KOPT-K1 (cell line): Measurements from ENCODE around the gene RANBP6.
"Not testable (repeated sequence)": the region's sequence is repeated elsewhere in the genome, so short reads cannot be mapped to it uniquely, and the experiment has no call there.

Source experiments
- H3K27ac ChIP-seq: fragments of 200-600 bp; sonication (generic); 2 replicates; pipeline ENCODE4 v1.5.1; 2016; ENCODE audit warnings: antibody characterized with exemption, mild to moderate bottlenecking, low read depth, low read length; ENCODE audit not compliant: poor library complexity, severe bottlenecking
- H3K36me3 ChIP-seq: fragments of 200-600 bp; sonication (generic); 2 replicates; pipeline ENCODE4 v1.5.1; 2017; ENCODE audit warnings: antibody characterized with exemption, mild to moderate bottlenecking, low read length, moderate library complexity; ENCODE audit not compliant: insufficient read depth
- H3K9me3 ChIP-seq: fragments of 200-600 bp; sonication (generic); 2 replicates; pipeline ENCODE4 v1.5.1; 2017; ENCODE audit warnings: antibody characterized with exemption, low read length, mild to moderate bottlenecking; ENCODE audit not compliant: insufficient read depth, poor library complexity, severe bottlenecking

The RANBP6 gene

DNA sequence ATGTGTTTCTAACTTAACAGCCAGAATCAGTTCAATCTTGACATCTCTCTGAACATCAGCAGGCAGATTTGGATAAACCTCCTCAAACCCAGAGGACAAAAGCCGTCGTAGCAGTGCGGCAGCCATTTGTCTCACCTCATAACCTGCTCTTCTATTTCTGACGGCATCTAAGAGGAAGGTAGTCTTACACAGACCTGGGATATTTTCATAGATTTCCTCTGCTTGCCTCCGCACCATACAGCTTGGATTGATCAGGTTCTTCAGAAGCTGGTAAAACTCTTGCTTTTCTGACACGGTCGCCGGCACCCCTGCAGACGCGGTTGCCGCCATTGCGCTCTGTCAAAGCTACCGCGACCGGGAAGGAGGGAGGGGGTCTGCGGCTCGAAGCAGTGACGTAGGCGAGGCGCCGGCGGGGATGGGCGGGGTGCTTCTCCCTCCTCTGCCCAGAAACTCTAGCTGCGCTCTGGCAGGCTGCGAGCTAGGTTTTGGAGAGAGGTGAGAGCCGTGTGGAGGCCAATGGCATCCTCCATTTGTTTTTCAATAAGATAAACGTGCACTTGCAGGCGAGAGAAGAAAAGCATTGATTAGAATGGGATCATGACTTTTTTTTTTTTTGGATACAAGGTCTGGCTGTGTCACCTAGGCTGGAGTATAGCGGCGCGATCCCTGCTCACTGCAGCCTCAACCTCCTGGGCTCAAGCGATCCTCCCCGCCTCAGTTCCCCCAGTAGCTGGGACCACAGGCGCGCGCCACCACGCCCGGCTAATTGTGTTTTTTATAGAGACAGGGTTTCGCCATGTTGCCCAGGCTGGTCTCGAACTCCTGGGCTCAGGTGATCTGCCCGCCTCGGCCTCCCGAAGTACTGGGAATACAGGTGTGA lies at the start of gene RANBP6:
RANBP6 (minus strand) TSS at position 347 of the 880 bp plus-strand sequence; CDS start at position 330, 17 bp downstream.
- no peaks in the 10 kb centered on the region for H3K9me3 ChIP-seq
- peak within 1 kb of the TSS; percentile 76 for H3K27ac ChIP-seq
- peaks cover 37% of the 10 kb centered on the region for H3K36me3 ChIP-seq

DNA sequence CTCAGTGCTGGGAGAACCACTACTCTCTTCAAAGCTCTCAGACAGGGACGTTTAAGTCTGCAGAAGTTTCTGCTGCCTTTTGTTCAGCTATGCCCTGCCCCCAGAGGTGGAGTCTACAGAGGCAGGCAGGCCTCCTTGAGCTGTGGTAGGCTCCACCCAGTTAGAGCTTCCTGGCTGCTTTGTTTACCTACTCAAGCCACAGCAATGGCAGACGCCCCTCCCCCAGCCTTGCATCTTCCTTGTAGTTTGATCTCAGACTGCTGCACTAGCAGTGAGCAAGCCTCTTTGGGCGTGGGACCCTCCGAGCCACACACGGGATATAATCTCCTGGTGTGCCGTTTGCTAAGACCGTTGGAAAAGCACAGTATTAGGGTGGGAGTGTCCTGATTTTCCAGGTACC lies 47.7 kb upstream of the RANBP6 start:
- H3K9me3 ChIP-seq, H3K36me3 ChIP-seq, H3K27ac ChIP-seq: not testable (repeated sequence)

DNA sequence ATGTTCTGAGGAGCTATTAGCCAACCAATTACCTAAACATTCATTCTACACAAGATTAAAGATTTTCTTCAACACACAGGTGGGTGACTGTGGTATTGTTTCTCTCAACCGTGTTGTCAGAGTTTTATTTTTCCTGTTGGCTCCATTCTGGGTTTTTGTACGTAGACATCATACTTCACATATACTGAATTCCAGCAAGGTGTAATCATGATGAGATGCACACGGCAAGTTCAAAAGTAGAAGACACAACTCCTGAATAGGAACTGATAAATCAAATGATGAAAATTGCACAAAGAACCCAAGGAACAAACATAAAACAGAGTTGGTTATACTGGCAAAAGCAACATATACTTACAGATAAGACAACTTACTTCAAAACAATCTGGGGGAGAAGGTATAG lies 40.2 kb upstream of the RANBP6 start:
- no peaks in the 10 kb centered on the region for H3K9me3 ChIP-seq
- H3K27ac ChIP-seq, result no peak overlapping the region
- no peaks in the 10 kb centered on the region for H3K36me3 ChIP-seq

DNA sequence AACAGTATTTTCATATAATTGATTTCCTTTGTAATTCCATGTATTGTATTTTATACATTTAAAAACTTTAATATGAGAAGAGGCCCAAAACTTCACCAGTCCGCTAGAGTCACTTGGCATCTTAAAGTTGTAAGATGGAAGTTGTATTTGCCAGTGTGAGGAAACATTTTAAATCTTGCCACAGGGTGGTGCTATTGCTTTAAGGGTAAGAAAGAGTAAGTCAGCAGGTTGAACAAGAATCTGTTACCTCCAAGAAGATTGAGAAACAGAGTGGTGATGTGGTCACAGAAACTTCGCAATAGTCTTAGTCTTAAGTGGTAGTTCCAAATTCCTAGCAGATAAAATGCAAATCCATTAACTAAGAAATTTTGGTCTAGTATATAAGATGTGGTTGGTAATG lies 39.8 kb upstream of the RANBP6 start:
- H3K27ac ChIP-seq, result no peak overlapping the region

DNA sequence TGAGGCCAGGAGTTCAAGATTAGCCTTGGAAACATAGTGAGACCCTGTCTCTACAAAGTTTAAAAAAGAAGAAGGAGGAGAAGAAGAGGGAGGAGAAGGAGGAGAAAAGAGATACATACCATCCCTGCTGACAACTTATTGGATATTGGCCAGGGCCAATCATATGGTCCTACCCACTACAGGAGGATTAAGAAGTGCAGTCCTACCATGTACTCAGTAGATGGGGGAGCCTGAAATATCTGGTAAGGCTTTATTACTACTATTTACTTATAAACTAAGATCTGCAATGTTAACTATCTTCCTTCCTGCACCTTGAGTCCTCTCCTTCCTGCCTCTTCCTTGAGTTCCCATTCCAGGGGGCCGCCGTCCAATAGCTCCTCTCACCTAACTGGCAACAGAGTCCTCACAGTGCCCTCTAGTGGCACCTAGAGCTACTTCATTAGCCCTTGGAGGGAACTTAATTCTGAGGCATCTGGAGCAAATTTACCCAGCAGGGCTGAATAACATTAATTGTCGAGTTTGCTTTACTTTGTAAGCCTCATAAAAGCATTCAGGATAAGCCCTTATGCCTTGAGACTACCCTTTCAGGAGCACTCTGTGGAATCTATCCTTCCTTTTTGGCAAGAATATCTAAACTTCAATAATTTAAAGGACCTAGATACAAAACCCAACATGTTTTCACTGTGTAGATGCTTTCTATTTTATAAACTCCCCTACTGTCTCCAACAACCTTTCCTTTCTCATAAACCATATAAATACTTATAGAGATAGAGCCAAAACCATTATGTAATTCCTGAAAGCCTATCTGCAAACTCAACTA lies 39.1 kb upstream of the RANBP6 start:
- Histone ChIP-seq H3K36me3 (no peaks in the 10 kb centered on the region), H3K9me3 (no peaks in the 10 kb centered on the region), H3K27ac (no peak overlapping the region)

More for the DNA sequence above, 39.8 kb upstream of the RANBP6 start:
- H3K36me3 ChIP-seq, result no peaks in the 10 kb centered on the region
- no peaks in the 10 kb centered on the region for H3K9me3 ChIP-seq

DNA sequence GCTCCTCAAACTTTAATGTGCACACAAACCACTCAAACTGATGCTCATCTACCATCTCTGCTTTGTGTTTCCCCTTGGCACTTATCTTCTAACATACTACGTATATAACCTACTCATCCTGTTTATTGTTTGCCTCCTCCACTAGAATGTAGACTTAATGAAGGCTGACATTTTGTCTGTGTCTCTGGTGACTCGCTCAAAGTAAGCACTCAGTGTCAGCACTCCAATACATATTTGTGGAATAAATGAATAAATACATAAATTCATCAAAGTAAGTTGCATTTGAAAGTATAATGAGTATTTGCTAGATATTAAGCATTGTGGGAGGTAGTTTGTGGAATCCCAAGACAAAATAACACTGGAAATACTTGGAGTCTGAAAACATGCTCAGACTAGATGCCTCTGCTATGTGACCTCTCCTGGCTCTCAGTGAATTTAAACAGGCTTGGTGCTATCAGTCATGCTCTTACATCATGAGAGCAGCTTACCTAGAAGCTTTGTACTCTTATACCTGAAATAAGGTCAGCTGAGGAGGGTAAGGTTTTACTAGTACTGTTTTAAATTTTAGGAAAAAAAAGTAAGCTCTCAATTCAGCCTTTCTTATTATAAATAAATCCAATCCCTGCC lies 37.0 kb upstream of the RANBP6 start:
- Histone ChIP-seq H3K27ac (no peak overlapping the region), H3K9me3 (no peaks in the 10 kb centered on the region), H3K36me3 (no peaks in the 10 kb centered on the region)

DNA sequence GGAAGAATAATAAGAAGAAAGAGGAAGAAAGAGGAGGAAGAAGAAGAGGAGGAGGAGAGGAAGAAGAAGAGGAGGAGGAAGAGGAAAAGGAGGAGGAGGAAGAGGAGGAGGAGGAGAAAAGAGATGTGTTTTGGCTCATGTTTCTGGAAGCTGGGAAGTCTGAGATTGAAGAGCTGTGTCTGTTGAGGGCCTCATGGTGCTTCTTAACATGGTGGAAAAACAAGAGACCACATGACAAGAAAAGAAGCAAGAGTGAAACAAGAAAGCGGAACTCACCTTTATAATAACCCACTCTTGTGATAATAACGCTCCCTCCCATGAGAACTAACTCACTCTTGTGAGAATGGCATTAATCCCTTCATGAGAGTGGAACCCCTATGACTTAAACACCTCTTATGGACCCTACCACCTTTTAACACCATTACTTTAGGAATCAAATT lies 36.1 kb upstream of the RANBP6 start:
- Histone ChIP-seq H3K9me3 (no peaks in the 10 kb centered on the region), H3K27ac (no peak overlapping the region), H3K36me3 (no peaks in the 10 kb centered on the region)

DNA sequence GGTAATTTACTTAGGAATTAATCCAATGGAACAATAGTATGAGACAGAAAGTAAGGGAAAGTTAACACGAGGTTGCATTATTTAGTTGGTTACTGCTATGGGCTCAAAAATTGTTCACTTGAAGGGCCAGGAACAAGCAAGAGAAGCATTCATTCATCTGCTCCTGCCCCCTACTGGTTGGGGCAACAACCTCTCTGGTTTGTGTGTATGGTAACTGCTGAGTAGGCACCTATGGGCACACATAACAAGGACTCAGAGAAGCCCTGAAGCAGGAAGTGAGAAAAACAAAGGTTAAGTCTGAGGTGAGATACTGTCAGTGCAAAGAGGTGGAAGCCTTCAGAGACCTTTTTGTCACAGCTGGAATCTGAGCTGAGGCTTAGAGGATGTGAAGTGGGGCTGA lies 34.4 kb upstream of the RANBP6 start:
- H3K9me3 ChIP-seq, result no peaks in the 10 kb centered on the region
- H3K27ac ChIP-seq, result no peak overlapping the region
- H3K36me3 ChIP-seq, result no peaks in the 10 kb centered on the region

DNA sequence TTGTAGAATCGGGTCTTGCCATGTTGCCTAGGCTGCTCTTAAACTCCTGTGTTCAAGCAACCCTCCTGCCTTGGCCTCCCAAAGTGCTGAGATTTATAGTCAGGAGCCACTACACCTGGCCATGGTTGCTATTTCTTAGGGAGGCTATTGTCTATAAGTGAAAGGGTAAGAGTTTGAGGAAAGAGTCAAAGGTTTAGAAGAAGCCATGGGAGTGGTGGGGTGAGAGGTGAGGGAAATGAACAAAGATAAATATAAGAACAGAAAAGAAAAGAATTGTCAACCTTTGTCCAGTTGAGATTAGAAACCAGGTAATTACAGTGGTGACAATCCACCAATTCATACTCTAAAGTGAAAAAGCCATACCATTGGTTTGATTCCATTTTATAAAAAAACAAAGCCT lies 32.6 kb upstream of the RANBP6 start:
- no peaks in the 10 kb centered on the region for H3K36me3 ChIP-seq
- no peak overlapping the region for H3K27ac ChIP-seq
- H3K9me3 ChIP-seq, result no peaks in the 10 kb centered on the region

DNA sequence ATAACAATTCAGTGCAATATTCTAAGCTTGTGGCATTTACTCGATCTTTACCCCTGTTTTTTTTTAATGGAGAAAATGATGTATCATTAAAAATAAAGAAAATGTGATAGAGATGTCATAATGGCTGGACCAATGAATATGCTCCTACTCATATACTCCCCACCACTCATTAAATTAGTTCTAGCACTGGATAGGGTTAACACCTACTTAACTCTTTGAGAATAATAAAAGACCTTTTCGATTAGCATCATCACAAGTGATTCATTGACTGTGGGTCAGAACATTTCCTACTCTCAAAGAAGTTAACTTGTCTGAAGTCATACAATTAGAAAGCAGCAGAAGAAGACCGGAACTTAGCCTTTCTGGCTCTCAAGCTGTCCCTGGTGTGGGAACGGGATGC lies 31.6 kb upstream of the RANBP6 start:
- H3K27ac ChIP-seq, result no peak overlapping the region
- no peaks in the 10 kb centered on the region for H3K9me3 ChIP-seq
- no peaks in the 10 kb centered on the region for H3K36me3 ChIP-seq

DNA sequence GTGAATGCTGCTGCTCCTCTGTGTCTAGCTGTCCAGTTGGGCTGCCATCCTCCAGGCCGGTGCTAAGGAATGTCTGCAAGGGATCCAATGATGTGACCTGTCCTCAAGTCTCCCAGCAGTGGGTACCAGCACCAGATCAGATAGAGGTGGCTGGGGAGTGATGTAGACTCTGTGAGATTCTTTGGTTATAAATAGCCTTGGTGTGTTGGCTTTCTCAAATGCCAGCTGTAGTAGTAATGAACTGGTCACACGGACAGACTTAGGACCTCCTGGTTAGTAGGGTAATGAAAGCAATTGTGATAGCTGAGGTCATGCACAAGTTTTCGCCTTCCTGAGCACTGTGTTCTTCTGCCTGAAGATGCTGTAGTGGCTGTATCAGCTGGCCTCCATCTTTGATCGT lies 29.9 kb upstream of the RANBP6 start:
- Histone ChIP-seq H3K9me3 (no peaks in the 10 kb centered on the region), H3K27ac (no peak overlapping the region), H3K36me3 (no peaks in the 10 kb centered on the region)

DNA sequence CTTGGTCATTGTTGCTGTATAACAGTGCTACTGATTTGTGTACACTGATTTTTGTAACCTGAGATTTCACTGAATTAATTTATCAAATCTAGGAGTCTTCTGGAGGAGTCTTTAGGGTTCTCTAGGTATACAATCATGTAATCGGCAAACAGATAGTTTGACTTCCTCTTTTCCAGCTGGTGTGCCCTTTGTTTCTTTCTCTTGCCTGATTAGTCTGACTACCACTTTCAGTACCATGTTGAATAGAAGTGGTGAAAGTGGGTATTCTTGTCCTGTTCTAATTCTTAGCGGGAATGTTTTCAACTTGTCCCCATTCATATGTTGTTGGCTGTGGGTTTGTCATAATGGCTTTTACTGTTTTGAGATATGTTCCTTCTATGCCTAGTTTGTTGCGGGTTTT lies 24.7 kb upstream of the RANBP6 start:
- Histone ChIP-seq H3K9me3 (no peaks in the 10 kb centered on the region), H3K27ac (no peak overlapping the region), H3K36me3 (no peaks in the 10 kb centered on the region)

DNA sequence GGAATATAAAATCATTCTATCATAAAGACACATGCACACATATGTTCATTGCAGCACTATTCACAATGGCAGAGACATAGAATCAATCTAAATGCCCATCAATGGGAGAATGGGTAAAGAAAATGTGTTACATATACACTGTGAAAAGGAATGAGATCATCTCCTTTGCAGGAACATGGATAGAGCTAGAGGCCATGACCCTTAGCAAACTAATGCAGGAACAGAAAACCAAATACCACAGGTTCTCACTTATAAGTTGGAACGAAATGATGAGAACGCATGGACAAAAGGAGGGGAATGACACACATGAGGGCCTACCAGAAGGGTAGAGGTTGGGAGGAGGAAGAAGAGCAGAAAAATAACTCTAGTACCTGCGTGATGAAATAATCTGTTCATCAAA lies 21.0 kb upstream of the RANBP6 start:
- no peak overlapping the region for H3K27ac ChIP-seq

DNA sequence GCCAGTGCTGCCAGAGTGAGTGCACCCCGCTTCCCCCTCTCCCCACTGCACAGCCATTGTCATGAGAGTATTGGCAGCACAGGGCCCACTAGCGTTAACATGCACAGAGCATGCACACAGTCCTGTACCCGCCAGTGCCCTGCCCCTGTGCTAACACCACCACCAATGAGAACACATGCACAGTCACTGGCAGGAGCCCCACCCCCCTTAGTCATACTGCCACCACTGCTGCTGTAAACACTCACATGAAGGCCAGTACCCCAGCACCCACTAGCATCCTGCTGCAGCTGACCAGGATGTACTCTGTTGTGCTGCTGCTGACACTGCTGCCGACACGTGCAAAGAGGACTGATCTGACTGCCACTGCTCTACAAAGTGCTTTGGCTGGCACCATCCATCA lies 19.5 kb upstream of the RANBP6 start:
- Histone ChIP-seq H3K27ac (no peak overlapping the region), H3K36me3 (no peaks in the 10 kb centered on the region), H3K9me3 (no peaks in the 10 kb centered on the region)

More for the DNA sequence above, 21.0 kb upstream of the RANBP6 start:
- H3K9me3 ChIP-seq, result no peaks in the 10 kb centered on the region
- no peaks in the 10 kb centered on the region for H3K36me3 ChIP-seq

DNA sequence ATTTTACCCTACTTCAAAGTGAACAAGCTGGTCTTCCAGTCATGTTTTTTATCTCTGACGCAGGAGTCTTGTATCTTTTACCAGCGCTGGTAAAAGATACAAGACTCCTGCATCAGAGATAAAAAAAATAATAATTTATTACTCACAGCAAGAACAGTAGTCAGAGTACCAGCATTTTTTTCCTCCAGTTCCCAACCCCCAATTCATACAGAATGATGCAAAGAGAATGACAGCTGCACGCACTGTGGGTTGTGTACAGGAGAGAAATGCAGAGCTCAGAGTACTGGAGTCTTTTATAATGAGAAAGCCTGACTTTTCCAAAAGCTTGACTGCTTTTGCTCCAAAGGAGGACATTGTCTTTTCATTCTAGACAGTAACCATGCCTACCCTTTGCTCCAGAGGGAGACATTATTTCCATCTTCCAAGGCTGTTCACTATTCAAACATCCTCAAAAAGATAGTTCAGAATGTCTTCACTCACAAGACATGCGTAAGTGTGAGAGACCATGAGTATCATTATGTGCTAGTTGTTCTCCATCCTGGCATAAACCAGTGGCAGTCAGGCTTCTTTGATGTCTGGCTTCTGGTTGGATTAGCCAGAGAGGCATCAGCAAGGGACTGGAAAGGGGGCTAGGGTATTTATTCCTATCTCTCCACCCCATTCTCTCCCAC lies 14.3 kb upstream of the RANBP6 start:
- no peak overlapping the region for H3K27ac ChIP-seq
- H3K36me3 ChIP-seq, result no peaks in the 10 kb centered on the region
- no peaks in the 10 kb centered on the region for H3K9me3 ChIP-seq
